ENCODE data around the gene ADGB.

GRCh38 chr6:146635165-146635564, 36.4 kb downstream of the ADGB start:
- TF ChIP-seq, protein P1, sequence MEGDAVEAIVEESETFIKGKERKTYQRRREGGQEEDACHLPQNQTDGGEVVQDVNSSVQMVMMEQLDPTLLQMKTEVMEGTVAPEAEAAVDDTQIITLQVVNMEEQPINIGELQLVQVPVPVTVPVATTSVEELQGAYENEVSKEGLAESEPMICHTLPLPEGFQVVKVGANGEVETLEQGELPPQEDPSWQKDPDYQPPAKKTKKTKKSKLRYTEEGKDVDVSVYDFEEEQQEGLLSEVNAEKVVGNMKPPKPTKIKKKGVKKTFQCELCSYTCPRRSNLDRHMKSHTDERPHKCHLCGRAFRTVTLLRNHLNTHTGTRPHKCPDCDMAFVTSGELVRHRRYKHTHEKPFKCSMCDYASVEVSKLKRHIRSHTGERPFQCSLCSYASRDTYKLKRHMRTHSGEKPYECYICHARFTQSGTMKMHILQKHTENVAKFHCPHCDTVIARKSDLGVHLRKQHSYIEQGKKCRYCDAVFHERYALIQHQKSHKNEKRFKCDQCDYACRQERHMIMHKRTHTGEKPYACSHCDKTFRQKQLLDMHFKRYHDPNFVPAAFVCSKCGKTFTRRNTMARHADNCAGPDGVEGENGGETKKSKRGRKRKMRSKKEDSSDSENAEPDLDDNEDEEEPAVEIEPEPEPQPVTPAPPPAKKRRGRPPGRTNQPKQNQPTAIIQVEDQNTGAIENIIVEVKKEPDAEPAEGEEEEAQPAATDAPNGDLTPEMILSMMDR (IDR thresholded peaks at IDR 0.05) = no peak
- no peak for TF ChIP-seq POLR2A (IDR thresholded peaks at IDR 0.05; ENCODE audit: low read depth)
